HCT116 (cell line): ENCODE results near the gene P3H3. TPM values are rescaled to one million over a fixed set of nuclear protein-coding genes. Genes with fewer than 3 reads are reported as not detected.

Source experiments
- ATAC-seq: fragments of 200-7000 bp; cut with Tn5 transposase; 2 replicates; pipeline ENCODE4 v1.9.1; 2020; ENCODE audit warnings: mild to moderate bottlenecking, moderate library complexity
- BruUV-seq: library from RNA; stranded (reverse); fragments of 400-500 nt; replicated peaks from 2 replicates; lab custom pipeline; 2021; lab: Mats Ljungman, UMichigan
- CTCF ChIA-PET: fragments of 300-600 bp; sonication (Branson Sonifier 250); formaldehyde crosslinking; loops from one replicate; lab custom pipeline; 2021; ENCODE audit warnings: antibody characterized with exemption; lab: Charles Lee
- POLR2A ChIA-PET: fragments of 300-600, 350-600 bp; sonication (Branson Sonifier 250); formaldehyde crosslinking; loops from one replicate; lab custom pipeline; 2021; ENCODE audit warnings: antibody characterized with exemption; lab: Charles Lee
- RAD21 ChIA-PET, 2 experiments: fragments of 300-600 bp; sonication (Branson Sonifier 250); formaldehyde crosslinking; loops; one replicate each; lab custom pipeline; 2023; ENCODE audit warnings: low total read pairs in 2 of 2; ENCODE audit not compliant: uncharacterized antibody in 2 of 2, unreplicated experiment in 2 of 2, low non-redundant PET in 1 of 2; lab: Charles Lee
- DNase-seq: peaks from one replicate; pipeline ENCODE4 v3.0.0-alpha.2; 2010; ENCODE audit warnings: low read depth, low spot score
- H2AFZ ChIP-seq: fragments of 200-600 bp; shearing (Covaris generic), sonication (generic); 2 replicates; pipeline ENCODE4 v1.6.1; 2017; ENCODE audit warnings: low read depth, mixed run types, mixed read lengths, antibody characterized with exemption, low read length; ENCODE audit not compliant: poor library complexity, severe bottlenecking
- H3K27ac ChIP-seq: 2 replicates; pipeline ENCODE4 v1.5.1; 2012; ENCODE audit warnings: low read depth, low read length
- H3K27me3 ChIP-seq: fragments of 200-600 bp; sonication (generic); 2 replicates; pipeline ENCODE4 v1.6.1; 2016; ENCODE audit warnings: mixed run types, low read length, mixed read lengths; ENCODE audit not compliant: insufficient read depth
- H3K36me3 ChIP-seq, 2 experiments: fragments of 200-500 bp in 1 of 2; fragments of 200-600 bp in 1 of 2; sonication (Bioruptor generic) in 1 of 2; sonication (generic) in 1 of 2; 2 replicates each; pipeline versions ENCODE4 v1.5.1 to v1.6.1; 2014 to 2016; ENCODE audit warnings: low read length in 2 of 2, inconsistent platforms in 1 of 2, mixed read lengths in 1 of 2, mixed run types in 1 of 2; ENCODE audit not compliant: insufficient read depth in 2 of 2, control insufficient read depth in 1 of 2
- H3K4me1 ChIP-seq, 2 experiments: fragments of 200-600 bp in 1 of 2; sonication (generic) in 1 of 2; 2 replicates each; pipeline versions ENCODE4 v1.5.1 to v1.6.1; 2012 to 2017; ENCODE audit warnings: low read length in 2 of 2, inconsistent platforms in 1 of 2, mild to moderate bottlenecking in 1 of 2, mixed read lengths in 1 of 2, mixed run types in 1 of 2, moderate library complexity in 1 of 2; ENCODE audit not compliant: insufficient read depth in 2 of 2, control insufficient read depth in 1 of 2
- H3K4me2 ChIP-seq: fragments of 200-600 bp; sonication (generic); 2 replicates; pipeline ENCODE4 v1.6.1; 2017; ENCODE audit warnings: mixed run types, low read length, mixed read lengths
- H3K4me3 ChIP-seq, 2 experiments: fragments of 200-600 bp in 1 of 2; sonication (generic) in 1 of 2; replicated peaks in 1 of 2; 2 replicates each; pipeline ENCODE4 v1.5.1; 2011 to 2016; ENCODE audit warnings: low read length in 2 of 2, control low read depth in 1 of 2, low read depth in 1 of 2, mild to moderate bottlenecking in 1 of 2, mixed read lengths in 1 of 2, mixed run types in 1 of 2
- H3K79me2 ChIP-seq: fragments of 200-600 bp; sonication (generic); 2 replicates; pipeline ENCODE4 v1.6.1; 2017; ENCODE audit warnings: mild to moderate bottlenecking, mixed run types, low read length, moderate library complexity, mixed read lengths; ENCODE audit not compliant: insufficient read depth
- H3K9ac ChIP-seq: fragments of 200-600 bp; sonication (generic); 2 replicates; pipeline ENCODE4 v1.6.1; 2016; ENCODE audit warnings: low read length, mixed read lengths
- H3K9me2 ChIP-seq: fragments of 200-600 bp; sonication (generic), shearing (Covaris generic); 2 replicates; pipeline ENCODE4 v1.6.1; 2017; ENCODE audit warnings: mixed run types, mild to moderate bottlenecking, moderate library complexity; ENCODE audit not compliant: insufficient read depth
- H3K9me3 ChIP-seq, 2 experiments: fragments of 200-500 bp in 1 of 2; fragments of 200-600 bp in 1 of 2; sonication (Bioruptor generic) in 1 of 2; sonication (generic) in 1 of 2; 2 replicates each; pipeline ENCODE4 v1.6.1; 2014 to 2017; ENCODE audit warnings: low read length in 2 of 2, mixed read lengths in 2 of 2, inconsistent platforms in 1 of 2, low read depth in 1 of 2, mild to moderate bottlenecking in 1 of 2, mixed run types in 1 of 2, moderate library complexity in 1 of 2; ENCODE audit not compliant: control insufficient read depth in 1 of 2, insufficient read depth in 1 of 2
- H4K20me1 ChIP-seq: fragments of 200-600 bp; sonication (generic), shearing (Covaris generic); 2 replicates; pipeline ENCODE4 v1.6.1; 2017; ENCODE audit warnings: mixed run types, mild to moderate bottlenecking, moderate library complexity; ENCODE audit not compliant: insufficient read depth
- CBX3 ChIP-seq: IDR thresholded peaks from 2 replicates; pipeline ENCODE4 v1.6.1; 2012; ENCODE audit warnings: low read depth
- POLR2A ChIP-seq: IDR thresholded peaks from 2 replicates; pipeline ENCODE4 v1.7.0; 2011; ENCODE audit warnings: borderline replicate concordance; ENCODE audit not compliant: insufficient read depth, insufficient read length; ENCODE audit errors: extremely low read depth
- intact Hi-C: fragments of 100-400 bp; cut with micrococcal nuclease; formaldehyde crosslinking; loops from 2 replicates; pipeline ENCODE4 v1.10.0; 2022
- total RNA-seq: library from RNA; stranded (reverse); gene quantifications from one replicate; pipeline ENCODE4 v1.2.1, GENCODE V29; 2021; ENCODE audit not compliant: unreplicated experiment
- TF ChIP-seq, protein P1 (sequence below): IDR thresholded peaks from 2 replicates; pipeline ENCODE4 v1.6.1; 2012; ENCODE audit warnings: low read depth

Gene P3H3
- total RNA-seq, 1 experiment from 2014 or later, result 32.2 TPM

GRCh38 chr12:6858799-6859198, 30.6 kb downstream of the P3H3 start:
- CTCF ChIA-PET, result no interaction called here
- H3K4me2 ChIP-seq, result no peak overlapping the region
- no peak for TF ChIP-seq CBX3
- RAD21 ChIA-PET, result no interaction called here
- H3K27me3 ChIP-seq, result no peaks in the 10 kb centered on the region
- no peaks in the 10 kb centered on the region for H3K9me2 ChIP-seq
- H3K36me3 ChIP-seq, result peaks cover 60 to 73% of the 10 kb centered on the region in 2 experiments
- H3K4me3 ChIP-seq, result no peak overlapping the region
- ATAC-seq, result no peak
- BruUV-seq, result no TSS peak
- H3K79me2 ChIP-seq, result peaks cover 18% of the 10 kb centered on the region
- POLR2A ChIA-PET, result interaction anchor here (1.1 kb wide), 1 partner anchor 10 kb away, joined by 3 read pairs; no protein-coding TSS in a partner anchor
- DNase-seq, result no peak
- no peak overlapping the region for H3K9ac ChIP-seq
- no peak overlapping the region for H3K27ac ChIP-seq
- H4K20me1 ChIP-seq, result no peaks in the 10 kb centered on the region
- peaks cover 2 to 4% of the 10 kb centered on the region in 2 experiments; a peak in 3 of 4 replicates for H3K4me1 ChIP-seq
- intact Hi-C loops, result no loop called here
- H2AFZ ChIP-seq, result no peak overlapping the region
- H3K9me3 ChIP-seq, result no peaks in the 10 kb centered on the region

DNA sequence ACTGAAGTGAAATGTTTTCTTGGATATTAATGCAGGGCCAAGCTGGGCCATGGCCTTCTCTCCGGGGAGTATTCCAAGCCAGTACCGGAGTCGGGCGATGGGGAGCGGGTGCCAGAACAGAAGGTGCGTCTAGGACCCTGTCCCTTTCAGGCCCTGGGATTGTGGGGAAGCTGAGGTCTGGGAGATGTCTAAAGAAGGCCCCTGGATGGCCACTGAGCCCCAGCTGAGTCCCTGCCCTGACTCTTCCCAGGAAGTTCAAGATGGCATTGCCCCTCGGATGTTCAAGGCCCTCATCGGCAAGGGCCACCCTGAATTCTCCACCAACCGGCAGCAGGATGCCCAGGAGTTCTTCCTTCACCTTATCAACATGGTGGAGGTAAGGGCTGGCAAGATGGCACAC, 31.9 kb downstream of the P3H3 start:
- no TSS peak for BruUV-seq
- H3K36me3 ChIP-seq, result peaks cover 63 to 71% of the 10 kb centered on the region in 2 experiments
- ATAC-seq (no peak), DNase-seq (no peak)
- POLR2A ChIA-PET, result interaction anchor here (0.5 kb wide), 1 partner anchor 326 kb away, joined by 3 read pairs; the partner anchor contains the start of gene GAPDH
- no peak overlapping the region for H3K4me2 ChIP-seq
- no peak for TF ChIP-seq POLR2A
- TF ChIP-seq, protein P1, sequence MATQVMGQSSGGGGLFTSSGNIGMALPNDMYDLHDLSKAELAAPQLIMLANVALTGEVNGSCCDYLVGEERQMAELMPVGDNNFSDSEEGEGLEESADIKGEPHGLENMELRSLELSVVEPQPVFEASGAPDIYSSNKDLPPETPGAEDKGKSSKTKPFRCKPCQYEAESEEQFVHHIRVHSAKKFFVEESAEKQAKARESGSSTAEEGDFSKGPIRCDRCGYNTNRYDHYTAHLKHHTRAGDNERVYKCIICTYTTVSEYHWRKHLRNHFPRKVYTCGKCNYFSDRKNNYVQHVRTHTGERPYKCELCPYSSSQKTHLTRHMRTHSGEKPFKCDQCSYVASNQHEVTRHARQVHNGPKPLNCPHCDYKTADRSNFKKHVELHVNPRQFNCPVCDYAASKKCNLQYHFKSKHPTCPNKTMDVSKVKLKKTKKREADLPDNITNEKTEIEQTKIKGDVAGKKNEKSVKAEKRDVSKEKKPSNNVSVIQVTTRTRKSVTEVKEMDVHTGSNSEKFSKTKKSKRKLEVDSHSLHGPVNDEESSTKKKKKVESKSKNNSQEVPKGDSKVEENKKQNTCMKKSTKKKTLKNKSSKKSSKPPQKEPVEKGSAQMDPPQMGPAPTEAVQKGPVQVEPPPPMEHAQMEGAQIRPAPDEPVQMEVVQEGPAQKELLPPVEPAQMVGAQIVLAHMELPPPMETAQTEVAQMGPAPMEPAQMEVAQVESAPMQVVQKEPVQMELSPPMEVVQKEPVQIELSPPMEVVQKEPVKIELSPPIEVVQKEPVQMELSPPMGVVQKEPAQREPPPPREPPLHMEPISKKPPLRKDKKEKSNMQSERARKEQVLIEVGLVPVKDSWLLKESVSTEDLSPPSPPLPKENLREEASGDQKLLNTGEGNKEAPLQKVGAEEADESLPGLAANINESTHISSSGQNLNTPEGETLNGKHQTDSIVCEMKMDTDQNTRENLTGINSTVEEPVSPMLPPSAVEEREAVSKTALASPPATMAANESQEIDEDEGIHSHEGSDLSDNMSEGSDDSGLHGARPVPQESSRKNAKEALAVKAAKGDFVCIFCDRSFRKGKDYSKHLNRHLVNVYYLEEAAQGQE, result no peak
- H2AFZ ChIP-seq, result no peak overlapping the region
- H3K27me3 ChIP-seq, result no peaks in the 10 kb centered on the region
- no peaks in the 10 kb centered on the region for H3K9me3 ChIP-seq
- CTCF ChIA-PET, result no interaction called here
- no peaks in the 10 kb centered on the region for H3K9me2 ChIP-seq
- no peak overlapping the region for H3K27ac ChIP-seq
- H3K4me3 ChIP-seq, result no peak overlapping the region
- RAD21 ChIA-PET, result no interaction called here
- intact Hi-C loops, result no loop called here
- no peak overlapping the region for H3K9ac ChIP-seq
- no peaks in the 10 kb centered on the region for H4K20me1 ChIP-seq
- peaks cover 5% of the 10 kb centered on the region for H3K79me2 ChIP-seq
- H3K4me1 ChIP-seq, result no peaks in the 10 kb centered on the region
